Measurements from ENCODE around the gene CD68.

GRCh38 chr17:7626307-7626706 lies 46.9 kb downstream of the CD68 start:
- TF ChIP-seq CTCF (IDR thresholded peaks at IDR 0.05) (no peak), EZH2 (IDR thresholded peaks at IDR 0.05) (no peak)
